BLaER1 (cell line): ENCODE measurements around the gene CADM4.
A peak's percentile ranks its signal among the peaks of the same experiment; 100 is the strongest.

Experiments
- H3K27ac ChIP-seq: shearing (Covaris generic); formaldehyde crosslinking; 2 replicates; pipeline ENCODE4 v1.8.1; 2022
- H3K27me3 ChIP-seq: shearing (Covaris generic); formaldehyde crosslinking; 2 replicates; pipeline ENCODE4 v1.8.1; 2022
- H3K36me3 ChIP-seq: shearing (Covaris generic); formaldehyde crosslinking; 2 replicates; pipeline ENCODE4 v1.8.1; 2022
- H3K4me1 ChIP-seq: shearing (Covaris generic); formaldehyde crosslinking; 2 replicates; pipeline ENCODE4 v1.8.1; 2022
- H3K4me2 ChIP-seq: shearing (Covaris generic); formaldehyde crosslinking; 2 replicates; pipeline ENCODE4 v1.8.1; 2022
- H3K4me3 ChIP-seq: shearing (Covaris generic); formaldehyde crosslinking; 2 replicates; pipeline ENCODE4 v1.8.1; 2022
- H3K9ac ChIP-seq: shearing (Covaris generic); formaldehyde crosslinking; 2 replicates; pipeline ENCODE4 v1.8.1; 2022
- H3K9me3 ChIP-seq: shearing (Covaris generic); formaldehyde crosslinking; 2 replicates; pipeline ENCODE4 v1.8.1; 2022
- H4K20me1 ChIP-seq: shearing (Covaris generic); formaldehyde crosslinking; 2 replicates; pipeline ENCODE4 v1.8.1; 2022
- Cebpa-rat ChIP-seq: shearing (Covaris generic); IDR thresholded peaks from 2 replicates; pipeline ENCODE4 v1.8.1; 2022

Gene CADM4

GRCh38 chr19:43634872-43635560 is 4.6 kb downstream of the CADM4 start:
- Histone ChIP-seq H3K36me3 (0 out of 2 replicates have a peak, but pooled peaks cover 10% of the 10 kb centered on the region), H3K4me3 (peak overlapping the region; percentile 38; the same call in 1 of the 2 replicates), H3K27me3 (no peaks in the 10 kb centered on the region), H3K4me2 (peak overlapping the region; percentile 74), H3K9me3 (no peaks in the 10 kb centered on the region), H3K4me1 (peaks cover 53% of the 10 kb centered on the region), H3K27ac (peak overlapping the region; percentile 79), H3K9ac (peak overlapping the region; percentile 70), H4K20me1 (no peaks in the 10 kb centered on the region)
- TF ChIP-seq Cebpa-rat: no peak

DNA sequence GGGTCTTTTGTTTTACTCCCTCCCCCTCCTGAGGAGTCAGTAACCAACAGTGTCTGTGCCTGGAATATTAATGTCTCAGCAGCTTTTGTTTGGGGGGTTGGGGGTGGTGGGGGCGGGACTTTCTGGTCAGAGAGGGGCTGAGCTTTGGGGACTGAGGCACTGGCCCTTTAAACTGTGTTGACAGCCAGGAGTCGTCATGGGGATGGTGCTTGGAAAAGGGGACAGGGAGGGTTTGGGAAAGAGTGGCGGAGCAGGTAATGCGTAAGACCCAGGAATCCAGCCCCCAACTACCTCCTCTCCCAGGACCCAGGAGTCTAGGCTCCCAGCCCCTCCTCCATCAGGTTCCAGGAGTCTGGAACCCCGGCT is 5.2 kb downstream of the CADM4 start:
- Histone ChIP-seq H3K27me3 (no peaks in the 10 kb centered on the region), H3K4me3 (peak overlapping the region; percentile 38; the same call in 1 of the 2 replicates), H4K20me1 (no peaks in the 10 kb centered on the region), H3K4me1 (peaks cover 52% of the 10 kb centered on the region), H3K9me3 (no peaks in the 10 kb centered on the region), H3K36me3 (0 out of 2 replicates have a peak, but pooled peaks cover 10% of the 10 kb centered on the region), H3K9ac (peak overlapping the region; percentile 70), H3K27ac (peak overlapping the region; percentile 79; the same call in 1 of the 2 replicates), H3K4me2 (peak overlapping the region; percentile 74)
- no peak for TF ChIP-seq Cebpa-rat

DNA sequence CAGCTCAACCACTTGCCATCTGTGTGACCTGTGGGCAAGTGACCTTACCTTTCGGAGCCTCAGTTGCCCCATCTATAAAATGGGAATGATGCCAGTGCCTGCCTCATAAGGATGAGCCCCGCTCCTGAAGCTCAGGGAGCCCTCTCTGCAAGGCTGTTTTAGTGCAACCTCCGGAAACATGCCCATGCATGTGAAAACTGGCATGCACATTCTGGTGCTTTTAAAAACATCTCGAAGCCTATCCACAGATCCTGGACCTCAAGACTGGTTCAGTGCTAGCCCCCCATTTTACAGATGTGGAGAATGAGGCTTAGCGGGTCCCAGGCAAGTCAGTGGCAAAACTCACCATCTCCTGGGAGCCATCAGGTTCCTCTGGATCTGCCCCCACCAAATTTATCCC is 5.6 kb downstream of the CADM4 start:
- Histone ChIP-seq H3K27me3 (no peaks in the 10 kb centered on the region), H3K9ac (no peak overlapping the region), H3K36me3 (0 out of 2 replicates have a peak, but pooled peaks cover 10% of the 10 kb centered on the region), H3K4me1 (peaks cover 50% of the 10 kb centered on the region), H3K4me3 (no peak overlapping the region), H3K4me2 (0 out of 2 replicates have a peak overlapping the region, but pooled peaks have one; percentile 74), H4K20me1 (no peaks in the 10 kb centered on the region), H3K9me3 (no peaks in the 10 kb centered on the region), H3K27ac (no peak overlapping the region)
- TF ChIP-seq Cebpa-rat: no peak

DNA sequence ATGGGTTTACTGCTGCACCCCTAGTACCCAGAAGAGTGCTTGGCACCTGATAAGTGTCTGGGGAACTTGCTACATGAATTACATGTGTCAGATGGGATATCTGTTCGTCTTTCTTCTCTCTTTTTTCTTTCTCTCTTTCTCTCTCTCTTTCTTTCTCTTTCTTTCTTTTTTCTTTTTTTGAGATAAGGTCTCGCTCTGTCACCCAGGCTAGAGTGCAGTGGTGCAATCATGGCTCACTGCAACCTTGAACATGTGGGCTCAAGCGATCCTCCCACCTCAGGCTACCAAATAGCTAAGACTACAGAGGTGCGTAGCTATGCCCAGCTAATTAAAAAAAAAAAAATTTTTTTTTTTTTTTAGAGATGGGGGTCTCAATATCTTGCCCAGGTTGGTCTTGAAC is 6.1 kb downstream of the CADM4 start:
- H3K9ac ChIP-seq: no peak overlapping the region
- H3K27ac ChIP-seq: no peak overlapping the region
- no peaks in the 10 kb centered on the region for H3K27me3 ChIP-seq
- H3K4me1 ChIP-seq: peaks cover 44% of the 10 kb centered on the region
- TF ChIP-seq Cebpa-rat: no peak
- H3K9me3 ChIP-seq: no peaks in the 10 kb centered on the region
- no peaks in the 10 kb centered on the region for H4K20me1 ChIP-seq
- no peak overlapping the region for H3K4me3 ChIP-seq
- H3K4me2 ChIP-seq: no peak overlapping the region
- H3K36me3 ChIP-seq: 0 out of 2 replicates have a peak, but pooled peaks cover 10% of the 10 kb centered on the region

DNA sequence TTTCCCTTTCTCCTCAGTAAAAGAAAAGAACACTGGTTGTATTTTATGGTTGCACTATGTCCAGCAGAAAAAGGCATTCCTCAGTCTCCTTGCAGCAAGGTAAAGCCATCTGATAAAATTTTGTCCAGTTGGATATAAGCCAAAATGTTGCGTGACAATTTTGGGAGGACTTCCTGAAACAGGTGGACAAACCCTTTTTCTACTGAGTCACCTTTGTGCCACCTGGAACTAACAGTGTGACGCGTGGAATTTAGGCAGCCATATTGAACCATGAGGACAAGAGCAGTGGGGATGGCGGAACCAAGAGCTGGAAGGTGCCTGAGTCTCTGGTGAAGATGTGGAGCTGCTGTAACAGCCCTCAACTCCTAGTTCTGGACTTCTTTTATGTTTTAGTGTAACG is 8.2 kb downstream of the CADM4 start:
- H3K4me1 ChIP-seq: peaks cover 34% of the 10 kb centered on the region
- H3K4me3 ChIP-seq: no peak overlapping the region
- no peaks in the 10 kb centered on the region for H4K20me1 ChIP-seq
- H3K4me2 ChIP-seq: no peak overlapping the region
- no peak for TF ChIP-seq Cebpa-rat
- H3K36me3 ChIP-seq: peaks cover 20% of the 10 kb centered on the region
- H3K9ac ChIP-seq: no peak overlapping the region
- no peaks in the 10 kb centered on the region for H3K27me3 ChIP-seq
- H3K9me3 ChIP-seq: no peaks in the 10 kb centered on the region
- H3K27ac ChIP-seq: no peak overlapping the region

DNA sequence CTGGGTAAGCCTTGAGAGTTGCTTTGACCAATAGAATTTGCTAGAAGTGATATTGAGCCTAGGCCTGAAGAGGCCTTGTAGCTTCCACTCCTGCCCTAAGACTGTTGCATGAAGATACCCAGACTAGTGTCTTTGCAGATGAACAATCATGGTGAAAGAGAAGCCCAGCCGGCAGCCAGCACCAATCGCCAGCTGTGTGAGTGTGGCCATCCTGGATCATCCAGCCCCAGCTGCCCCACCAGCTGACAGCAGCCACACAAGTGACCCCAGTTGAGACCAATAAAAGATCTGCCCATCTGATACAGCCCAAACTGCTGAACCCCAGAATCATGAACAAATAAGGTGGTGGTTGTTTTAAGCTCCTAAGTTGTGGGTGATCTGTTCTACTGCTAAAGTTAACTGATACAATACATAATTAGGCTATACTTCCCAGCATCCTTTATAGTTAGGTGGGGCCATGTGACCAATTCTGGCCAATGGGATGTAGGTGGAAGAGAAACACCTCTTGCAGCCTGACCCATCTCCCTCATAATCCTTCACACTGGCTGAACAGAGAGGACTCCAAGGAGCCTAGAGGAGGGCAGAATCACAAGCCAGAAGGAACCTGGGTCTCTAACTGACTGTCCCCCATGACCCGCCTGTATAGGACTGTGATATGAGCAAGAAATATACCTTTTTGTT is 10.9 kb downstream of the CADM4 start:
- no peak overlapping the region for H3K9ac ChIP-seq
- no peak overlapping the region for H3K27ac ChIP-seq
- no peaks in the 10 kb centered on the region for H4K20me1 ChIP-seq
- H3K4me1 ChIP-seq: 0 out of 2 replicates have a peak, but pooled peaks cover 9% of the 10 kb centered on the region
- no peak overlapping the region for H3K4me2 ChIP-seq
- H3K27me3 ChIP-seq: no peaks in the 10 kb centered on the region
- no peaks in the 10 kb centered on the region for H3K9me3 ChIP-seq
- no peak for TF ChIP-seq Cebpa-rat
- H3K36me3 ChIP-seq: peaks cover 45% of the 10 kb centered on the region
- H3K4me3 ChIP-seq: no peak overlapping the region

GRCh38 chr19:43626838-43627237 is 12.8 kb downstream of the CADM4 start:
- Histone ChIP-seq H3K4me3 (no peak overlapping the region), H3K27me3 (no peaks in the 10 kb centered on the region), H3K9ac (no peak overlapping the region), H3K4me1 (0 out of 2 replicates have a peak, but pooled peaks cover 9% of the 10 kb centered on the region), H3K27ac (no peak overlapping the region), H3K4me2 (no peak overlapping the region), H4K20me1 (no peaks in the 10 kb centered on the region), H3K9me3 (no peaks in the 10 kb centered on the region), H3K36me3 (peaks cover 54% of the 10 kb centered on the region)
- TF ChIP-seq Cebpa-rat: no peak

GRCh38 chr19:43625918-43626579 is 13.6 kb downstream of the CADM4 start:
- no peaks in the 10 kb centered on the region for H4K20me1 ChIP-seq
- no peak for TF ChIP-seq Cebpa-rat
- H3K9ac ChIP-seq: no peak overlapping the region

DNA sequence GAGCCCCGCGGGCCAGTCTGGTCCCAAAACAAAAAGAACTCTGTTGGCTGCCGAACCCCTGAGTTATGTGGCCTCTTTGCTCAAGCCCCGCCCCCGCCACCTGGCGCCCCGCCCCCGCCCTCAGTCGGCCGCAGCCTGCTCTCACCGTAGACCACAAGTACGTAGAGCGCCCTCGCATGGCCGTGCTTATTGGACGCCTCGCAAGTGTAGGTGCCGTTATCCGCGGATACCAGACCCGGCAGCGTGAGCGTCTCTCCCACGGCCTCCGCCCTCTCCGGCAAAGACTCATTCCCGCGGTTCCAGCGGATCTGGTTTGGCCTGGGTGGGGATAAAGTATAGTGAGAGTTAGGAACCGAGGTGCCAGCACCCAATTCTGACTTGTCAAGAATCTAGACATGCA is 14.7 kb downstream of the CADM4 start:
- H3K4me3 ChIP-seq: no peak overlapping the region
- no peak overlapping the region for H3K9ac ChIP-seq
- no peaks in the 10 kb centered on the region for H4K20me1 ChIP-seq
- peaks cover 20% of the 10 kb centered on the region for H3K4me1 ChIP-seq
- no peak for TF ChIP-seq Cebpa-rat
- peaks cover 45% of the 10 kb centered on the region for H3K36me3 ChIP-seq
- H3K9me3 ChIP-seq: no peaks in the 10 kb centered on the region
- no peak overlapping the region for H3K4me2 ChIP-seq
- no peak overlapping the region for H3K27ac ChIP-seq
- H3K27me3 ChIP-seq: no peaks in the 10 kb centered on the region

More at GRCh38 chr19:43625918-43626579, 13.6 kb downstream of the CADM4 start:
- Histone ChIP-seq H3K9me3 (no peaks in the 10 kb centered on the region), H3K27me3 (no peaks in the 10 kb centered on the region), H3K4me1 (0 out of 2 replicates have a peak, but pooled peaks cover 9% of the 10 kb centered on the region), H3K27ac (no peak overlapping the region), H3K36me3 (peaks cover 49% of the 10 kb centered on the region), H3K4me2 (no peak overlapping the region), H3K4me3 (no peak overlapping the region)
